ENCODE results near the gene PTTG1IP.
A peak's percentile ranks its signal among the peaks of the same experiment; 100 is the strongest.
"Not testable (repeated sequence)": the region's sequence is repeated elsewhere in the genome, so short reads cannot be mapped to it uniquely, and the experiment has no call there.

Gene PTTG1IP

GRCh38 chr21:44879238-44879637, 5.7 kb upstream of the PTTG1IP start:
- DNase-seq, result not testable (repeated sequence)

- no peak for DNase-seq
Observed at GRCh38 chr21:44878053-44878982, 4.8 kb upstream of the PTTG1IP start.

GRCh38 chr21:44876849-44877575, 3.5 kb upstream of the PTTG1IP start:
- no peak for DNase-seq

- DNase-seq, result peak; percentile 36
Observed at GRCh38 chr21:44875316-44875700, 1.8 kb upstream of the PTTG1IP start.

GRCh38 chr21:44874497-44875315, 1.2 kb upstream of the PTTG1IP start:
- DNase-seq, result peak; percentile 50

- DNase-seq, result peak; percentile 36
Observed at GRCh38 chr21:44874240-44874496, 678 bp upstream of the PTTG1IP start.

- peak; percentile 37 for DNase-seq
Observed at GRCh38 chr21:44872649-44873355, 688 bp downstream of the PTTG1IP start.

- DNase-seq, result no peak
Observed at GRCh38 chr21:44872323-44872648, 1.2 kb downstream of the PTTG1IP start.

- peak; percentile 62 for DNase-seq
Observed at GRCh38 chr21:44871576-44872269, 1.8 kb downstream of the PTTG1IP start.

- peak; percentile 56 for DNase-seq
Observed at GRCh38 chr21:44870748-44871495, 2.6 kb downstream of the PTTG1IP start.

GRCh38 chr21:44869781-44870747, 3.4 kb downstream of the PTTG1IP start:
- no peak for DNase-seq

GRCh38 chr21:44868707-44869106, 4.8 kb downstream of the PTTG1IP start:
- no peak for DNase-seq

GRCh38 chr21:44867999-44868700, 5.3 kb downstream of the PTTG1IP start:
- peak; percentile 68 for DNase-seq

- DNase-seq, result no peak
Observed at GRCh38 chr21:44867464-44867863, 6.0 kb downstream of the PTTG1IP start.

- DNase-seq, result no peak
Observed at GRCh38 chr21:44866780-44867179, 6.7 kb downstream of the PTTG1IP start.

- peak; percentile 58 for DNase-seq
Observed at GRCh38 chr21:44865561-44866280, 7.8 kb downstream of the PTTG1IP start.

GRCh38 chr21:44862869-44863685, 10.4 kb downstream of the PTTG1IP start:
- DNase-seq, result no peak

- no peak for DNase-seq
Observed at GRCh38 chr21:44858791-44859190, 14.7 kb downstream of the PTTG1IP start.

Data from CD4-positive, alpha-beta T cell treated with Interleukin-17A for 4 hours (primary cell).